Measurements from ENCODE around the gene CHI3L1. TPM values are rescaled to one million over a fixed set of nuclear protein-coding genes. Genes with fewer than 3 reads are reported as not detected.

CHI3L1 gene
- total RNA-seq, 4 donors from 2014 or later, result 7.3 to 625 (median 33.2) TPM

DNA sequence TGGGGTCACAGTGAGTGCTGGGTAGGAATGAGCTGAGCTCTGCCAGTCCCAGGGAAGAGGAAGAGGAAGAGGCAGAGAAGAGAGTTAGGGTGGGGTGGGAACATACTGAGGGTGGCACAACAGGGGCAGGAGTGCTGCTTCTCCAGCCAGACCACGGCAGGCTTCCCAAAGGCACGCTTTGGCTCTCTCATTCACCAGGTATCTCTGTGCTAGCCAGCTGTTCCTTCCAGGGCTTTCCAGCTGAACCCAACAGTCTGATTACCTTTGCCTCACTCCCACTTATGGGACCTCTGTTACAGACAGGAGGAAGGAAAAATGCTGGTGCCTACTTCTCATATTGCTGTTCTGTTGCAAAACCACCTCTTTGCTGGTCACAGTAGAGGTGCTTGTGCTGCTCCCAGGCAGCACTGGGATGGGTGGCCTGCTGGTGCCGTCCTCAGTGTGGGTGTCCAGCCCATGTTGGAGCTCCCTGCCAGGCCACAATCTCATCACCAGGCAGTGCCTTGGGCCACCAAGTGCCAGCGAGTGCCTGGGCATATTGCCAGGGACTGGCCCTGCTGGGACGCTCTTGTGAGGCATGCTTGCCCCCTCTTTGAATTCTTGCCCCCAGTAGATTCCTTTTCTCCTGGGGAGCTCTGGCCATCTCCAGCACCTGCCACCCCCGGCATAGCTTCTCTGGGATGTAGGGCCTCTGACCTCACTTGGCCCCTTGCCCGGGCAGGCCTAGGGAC is 56.8 kb downstream of the CHI3L1 start:
- TF ChIP-seq, protein P1, sequence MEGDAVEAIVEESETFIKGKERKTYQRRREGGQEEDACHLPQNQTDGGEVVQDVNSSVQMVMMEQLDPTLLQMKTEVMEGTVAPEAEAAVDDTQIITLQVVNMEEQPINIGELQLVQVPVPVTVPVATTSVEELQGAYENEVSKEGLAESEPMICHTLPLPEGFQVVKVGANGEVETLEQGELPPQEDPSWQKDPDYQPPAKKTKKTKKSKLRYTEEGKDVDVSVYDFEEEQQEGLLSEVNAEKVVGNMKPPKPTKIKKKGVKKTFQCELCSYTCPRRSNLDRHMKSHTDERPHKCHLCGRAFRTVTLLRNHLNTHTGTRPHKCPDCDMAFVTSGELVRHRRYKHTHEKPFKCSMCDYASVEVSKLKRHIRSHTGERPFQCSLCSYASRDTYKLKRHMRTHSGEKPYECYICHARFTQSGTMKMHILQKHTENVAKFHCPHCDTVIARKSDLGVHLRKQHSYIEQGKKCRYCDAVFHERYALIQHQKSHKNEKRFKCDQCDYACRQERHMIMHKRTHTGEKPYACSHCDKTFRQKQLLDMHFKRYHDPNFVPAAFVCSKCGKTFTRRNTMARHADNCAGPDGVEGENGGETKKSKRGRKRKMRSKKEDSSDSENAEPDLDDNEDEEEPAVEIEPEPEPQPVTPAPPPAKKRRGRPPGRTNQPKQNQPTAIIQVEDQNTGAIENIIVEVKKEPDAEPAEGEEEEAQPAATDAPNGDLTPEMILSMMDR (IDR thresholded peaks at IDR 0.05; ENCODE audit: low read depth), result no peak

Other genes with a start within 250 kb of the CHI3L1 start
- gene ADIPOR1, start 228.4 kb downstream of the CHI3L1 start, total RNA-seq, result 100 to 1,000 TPM in 2 of 4 donors, 10 to 100 TPM in 2; 95.8 to 124 (median 103) TPM
- 10 to 100 TPM; 40.6 to 51.2 (median 46.8) TPM for gene CYB5R1, start 219.4 kb downstream of the CHI3L1 start, total RNA-seq
- gene TMEM183A, start 179.3 kb downstream of the CHI3L1 start, total RNA-seq, result 10 to 100 TPM; 51.2 to 79.6 (median 62.6) TPM
- under 1 TPM in 3 of 4 donors, not detected in 1; 0.16 to 0.19 (median 0.17) TPM for gene PPFIA4, start 160.2 kb downstream of the CHI3L1 start, total RNA-seq
- not detected for gene MYOG, start 100.7 kb downstream of the CHI3L1 start, total RNA-seq
- 1 to 10 TPM in 2 of 4 donors, under 1 TPM in 2; 0.33 to 8.3 (median 0.90) TPM for gene ADORA1, start 59.0 kb downstream of the CHI3L1 start, total RNA-seq
- gene MYBPH, start 10.9 kb downstream of the CHI3L1 start, total RNA-seq, result not detected
- gene CHIT1, start 43.0 kb upstream of the CHI3L1 start, total RNA-seq, result 100 to 1,000 TPM in 1 of 4 donors, 10 to 100 TPM in 1, 1 to 10 TPM in 1, under 1 TPM in 1; 0.49 to 244 (median 5.6) TPM
- 100 to 1,000 TPM in 1 of 4 donors, 10 to 100 TPM in 3; 68.5 to 121 (median 80.4) TPM for gene BTG2, start 118.8 kb upstream of the CHI3L1 start, total RNA-seq
- gene FMOD, start 164.4 kb upstream of the CHI3L1 start, total RNA-seq, result 100 to 1,000 TPM in 1 of 4 donors, 10 to 100 TPM in 3; 39.6 to 164 (median 67.1) TPM

Data from subcutaneous adipose tissue (tissue), 4 donors.